Left lobe of liver (tissue), 2 donors: Measurements from ENCODE around the gene REPS1. TPM values are rescaled to one million over a fixed set of nuclear protein-coding genes. Genes with fewer than 3 reads are reported as not detected.
"Not testable (repeated sequence)": the region's sequence is repeated elsewhere in the genome, so short reads cannot be mapped to it uniquely, and the experiment has no call there.

Experiments
- ATAC-seq: fragments of 200-7000 bp; cut with Tn5 transposase; one replicate; pipeline ENCODE4 v1.9.1; 2020; ENCODE audit warnings: mild to moderate bottlenecking, moderate library complexity
- DNase-seq: peaks from one replicate; pipeline ENCODE4 v3.0.0-alpha.2; 2020; ENCODE audit warnings: low spot score
- total RNA-seq: library from RNA; stranded (reverse); gene quantifications from one replicate; pipeline ENCODE4 v1.2.1, GENCODE V29; 2021
- donor health status: DM: no; HTN: no; CAD: no; lungs with moderate emphysema.
- donor health status: DM: no; HTN: yes; CAD: no.

The REPS1 gene
- total RNA-seq, 1 donor from 2014 or later = 49.4 TPM

DNA sequence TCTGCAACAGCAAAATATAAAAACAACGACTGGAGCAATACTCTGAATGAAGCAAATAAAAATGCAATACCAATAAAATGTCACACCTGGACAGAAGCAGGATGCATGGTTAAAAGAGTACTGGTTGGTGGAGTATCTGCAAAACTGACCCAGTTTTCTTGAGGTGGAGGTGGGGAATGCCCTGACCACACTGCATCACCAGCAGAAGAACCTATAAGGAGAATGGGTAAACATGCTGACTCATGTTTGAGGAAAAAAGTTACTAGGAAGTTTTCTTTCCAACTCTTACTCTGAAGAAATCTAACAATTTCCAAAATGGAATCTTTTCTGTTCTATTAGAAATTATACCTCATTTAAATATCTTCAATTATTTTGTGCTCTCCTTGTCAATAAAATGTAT is 43.6 kb downstream of the REPS1 start:
- DNase-seq (no peak), ATAC-seq (no peak)

GRCh38 chr6:138943089-138943625 is 44.9 kb downstream of the REPS1 start:
- no peak for DNase-seq
- ATAC-seq = no peak

DNA sequence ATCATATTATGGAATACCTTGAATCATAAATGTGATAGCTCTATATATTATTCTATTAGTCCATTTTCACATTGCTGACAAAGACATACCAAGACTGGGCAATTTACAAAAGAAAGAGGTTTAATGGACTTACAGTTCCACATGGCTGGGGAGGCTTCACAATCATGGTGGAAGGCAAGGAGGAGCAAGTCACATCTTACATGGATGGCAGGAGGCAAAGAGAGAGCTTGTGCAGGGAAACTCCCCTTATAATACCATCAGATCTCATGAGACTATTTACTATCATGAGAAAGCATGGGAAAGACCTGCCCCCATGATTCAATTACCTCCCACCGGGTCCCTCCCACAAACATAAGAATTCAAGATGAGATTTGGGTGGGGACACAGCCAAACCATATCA is 51.2 kb downstream of the REPS1 start:
- DNase-seq, ATAC-seq: not testable (repeated sequence)

DNA sequence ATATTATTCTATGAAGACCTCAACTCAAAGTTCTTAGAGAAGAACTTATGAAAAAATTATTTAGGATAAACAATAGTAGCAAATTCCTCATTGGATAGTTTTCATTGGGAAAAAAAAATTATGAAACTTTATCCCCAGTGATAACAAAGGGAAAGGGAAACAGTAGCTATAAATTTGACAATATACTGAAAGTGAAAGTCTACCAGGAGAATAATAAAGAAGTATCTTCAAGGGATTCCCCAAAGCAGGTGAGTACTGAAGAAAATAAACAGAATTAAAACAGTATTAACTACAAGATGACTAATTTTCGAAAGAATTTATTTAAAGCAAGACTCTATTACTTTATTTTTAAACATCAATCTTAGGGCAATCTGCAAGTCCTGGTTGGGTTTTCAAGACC is 56.4 kb downstream of the REPS1 start:
- DNase-seq (no peak), ATAC-seq (no peak)

- no peak for DNase-seq
- ATAC-seq = no peak
These were observed 61.5 kb downstream of the REPS1 start for GRCh38 chr6:138926579-138926978.

DNA sequence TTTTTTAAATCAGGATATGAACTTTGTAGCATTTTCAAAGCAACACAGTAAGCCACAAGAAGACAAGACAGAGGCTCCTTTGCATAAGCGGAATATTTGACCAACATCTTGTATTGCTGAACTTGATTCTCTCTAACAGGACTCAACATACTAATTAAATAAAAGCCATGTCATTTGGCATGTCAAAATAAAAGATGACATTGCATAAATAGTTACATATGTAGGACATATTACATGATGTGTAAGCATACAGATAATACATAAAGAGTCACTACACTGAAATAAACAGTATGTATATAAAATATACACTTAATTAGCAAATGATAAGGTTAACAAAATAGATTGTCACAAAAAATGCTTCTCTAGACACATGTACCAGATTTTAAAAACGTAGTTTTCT is 62.2 kb downstream of the REPS1 start:
- no peak for DNase-seq
- no peak for ATAC-seq

- DNase-seq = no peak
- peak; percentile 43 for ATAC-seq
These were observed 64.5 kb downstream of the REPS1 start for GRCh38 chr6:138923561-138923960.

DNA sequence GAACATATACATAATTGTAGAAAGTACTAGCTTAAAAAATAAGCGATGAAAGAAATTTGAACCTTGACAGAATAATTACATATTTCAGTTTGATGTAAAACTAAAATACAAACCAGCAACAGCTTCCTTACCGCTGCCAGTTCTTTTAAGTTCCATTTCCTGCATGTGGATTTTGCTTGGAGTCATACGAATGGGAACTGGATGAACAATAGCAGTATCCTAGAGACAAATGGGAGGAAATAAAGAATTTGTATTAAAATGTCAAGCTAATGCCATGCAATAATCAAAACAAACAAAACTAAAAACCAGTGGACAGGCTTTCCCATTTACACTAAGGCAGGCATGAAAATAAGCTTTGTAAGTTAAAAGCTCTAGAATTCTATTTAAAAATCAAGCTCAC is 67.1 kb downstream of the REPS1 start:
- ATAC-seq (no peak), DNase-seq (no peak)

- DNase-seq = no peak
- ATAC-seq = no peak
These were observed 73.4 kb downstream of the REPS1 start for GRCh38 chr6:138914701-138915100.

DNA sequence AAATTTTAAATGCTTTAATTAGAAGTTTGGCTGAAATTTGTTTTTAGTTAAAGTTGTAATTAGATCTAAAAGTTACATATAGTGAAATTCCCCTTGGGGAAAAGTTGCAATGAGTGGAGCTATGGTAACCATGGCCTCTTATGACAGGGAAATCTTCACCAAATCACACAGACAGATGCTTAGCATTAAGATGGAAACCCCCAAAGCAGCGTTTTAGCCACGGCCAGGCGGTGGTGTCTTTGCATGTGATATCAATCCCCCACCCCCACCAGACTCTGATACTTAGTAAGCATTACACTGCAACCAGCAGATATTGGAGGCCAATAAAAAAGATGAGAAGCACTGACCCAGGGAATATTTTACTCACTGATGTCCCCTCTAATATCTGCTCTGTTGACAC is 75.7 kb downstream of the REPS1 start:
- DNase-seq (no peak), ATAC-seq (no peak)

GRCh38 chr6:138909975-138910374 is 78.1 kb downstream of the REPS1 start:
- no peak for DNase-seq

GRCh38 chr6:138909511-138909910 is 78.5 kb downstream of the REPS1 start:
- ATAC-seq = no peak
- DNase-seq = no peak

More at GRCh38 chr6:138909975-138910374, 78.1 kb downstream of the REPS1 start:
- peak; percentile 23 for ATAC-seq

- no peak for ATAC-seq
These were observed 80.9 kb downstream of the REPS1 start for GRCh38 chr6:138907167-138907566.

GRCh38 chr6:138897031-138897430 is 91.0 kb downstream of the REPS1 start:
- no peak for ATAC-seq
- DNase-seq = no peak

More at GRCh38 chr6:138907167-138907566, 80.9 kb downstream of the REPS1 start:
- DNase-seq = no peak

DNA sequence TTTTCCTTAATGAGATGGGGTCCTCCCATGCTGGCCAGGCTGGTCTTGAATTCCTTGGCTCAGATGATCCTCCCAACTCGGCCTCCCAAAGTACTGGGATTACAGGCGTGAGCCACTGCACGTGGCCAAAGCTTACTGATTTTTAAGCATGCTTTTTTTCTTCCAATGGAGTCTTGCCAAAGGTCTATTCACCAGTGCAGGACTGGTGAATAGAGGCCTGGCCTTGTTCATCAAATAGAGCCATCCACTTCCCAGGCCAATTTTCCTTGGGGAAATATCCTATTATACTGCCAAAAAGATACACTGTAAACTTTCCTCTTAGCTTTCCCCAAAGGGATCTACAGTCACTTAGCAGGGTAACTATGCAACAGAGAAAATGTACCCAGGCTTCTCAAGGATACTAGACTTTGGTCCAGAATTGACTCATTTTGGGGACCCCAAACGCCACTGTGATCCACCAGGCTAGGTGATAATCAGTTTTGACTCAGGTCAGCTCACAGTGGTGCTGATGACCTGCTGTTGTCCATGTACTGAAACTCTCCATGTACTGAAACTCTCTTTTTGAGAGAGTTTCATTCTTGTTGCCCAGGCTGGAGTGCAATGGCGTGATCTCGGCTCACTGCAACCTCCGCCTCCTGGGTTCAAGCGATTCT is 91.8 kb downstream of the REPS1 start:
- DNase-seq = no peak
- ATAC-seq = no peak

- DNase-seq = no peak
- no peak for ATAC-seq
These were observed 96.6 kb downstream of the REPS1 start for GRCh38 chr6:138891255-138891986.

DNA sequence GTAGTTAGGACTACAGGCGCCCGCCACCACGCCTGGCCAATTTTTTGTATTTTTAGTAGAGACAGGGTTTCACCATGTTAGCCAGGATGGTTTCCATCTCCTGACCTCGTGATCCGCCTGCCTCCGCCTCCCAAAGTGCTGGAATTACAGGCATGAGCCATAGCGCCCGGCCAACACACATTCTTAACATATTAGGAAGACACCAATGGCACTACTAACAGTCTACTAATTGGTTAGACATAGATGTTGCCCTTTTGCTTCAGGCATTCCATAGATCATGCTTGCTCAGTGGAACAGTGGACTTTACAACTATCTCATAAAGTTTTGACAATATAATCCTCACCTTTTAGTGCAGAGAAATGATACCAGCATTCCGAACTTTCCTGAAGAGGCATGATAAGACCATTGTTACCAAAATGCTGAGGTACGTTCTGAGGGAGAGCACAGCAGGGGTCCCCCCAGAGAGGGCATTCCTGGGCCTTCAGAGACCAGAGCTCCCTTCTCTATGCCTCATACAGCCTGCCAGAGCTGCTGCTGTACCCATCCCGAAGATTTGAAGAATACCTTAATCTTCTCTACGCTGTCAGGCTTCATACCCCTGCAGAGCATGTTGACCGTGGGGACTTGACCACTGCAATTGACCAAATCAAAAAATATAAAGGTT is 102.8 kb downstream of the REPS1 start:
- DNase-seq = no peak
- ATAC-seq = no peak

DNA sequence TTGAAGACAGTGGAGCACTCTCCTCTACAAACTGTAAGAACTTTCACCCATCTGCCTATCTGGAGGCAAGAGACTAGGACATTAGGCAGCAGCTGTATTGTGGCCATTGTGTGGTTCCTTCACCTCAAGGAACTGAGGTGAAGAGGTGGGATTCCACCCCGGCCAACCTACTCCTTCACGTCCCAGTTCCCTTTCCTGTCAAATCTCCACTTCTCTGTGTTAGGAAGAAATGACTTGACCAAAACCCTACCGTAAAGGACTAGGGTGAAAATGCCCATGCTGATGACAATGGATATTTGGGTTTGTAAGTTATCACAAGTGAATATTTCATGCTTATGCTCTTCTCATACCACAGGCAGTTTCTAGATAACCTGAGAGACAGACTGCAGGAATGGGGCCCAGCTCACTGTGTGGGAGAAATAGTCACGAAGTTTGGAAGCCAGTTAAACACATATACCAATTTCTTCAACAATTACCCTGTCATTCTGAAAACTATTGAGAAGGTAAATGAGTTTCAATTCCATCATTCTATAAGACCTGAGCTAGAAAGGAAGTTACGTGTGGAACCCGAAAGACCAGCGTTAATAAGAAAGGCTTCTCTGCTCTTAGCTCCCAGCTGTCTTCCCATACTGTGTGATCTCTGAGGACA is 105.6 kb downstream of the REPS1 start:
- DNase-seq = no peak
- ATAC-seq = no peak

DNA sequence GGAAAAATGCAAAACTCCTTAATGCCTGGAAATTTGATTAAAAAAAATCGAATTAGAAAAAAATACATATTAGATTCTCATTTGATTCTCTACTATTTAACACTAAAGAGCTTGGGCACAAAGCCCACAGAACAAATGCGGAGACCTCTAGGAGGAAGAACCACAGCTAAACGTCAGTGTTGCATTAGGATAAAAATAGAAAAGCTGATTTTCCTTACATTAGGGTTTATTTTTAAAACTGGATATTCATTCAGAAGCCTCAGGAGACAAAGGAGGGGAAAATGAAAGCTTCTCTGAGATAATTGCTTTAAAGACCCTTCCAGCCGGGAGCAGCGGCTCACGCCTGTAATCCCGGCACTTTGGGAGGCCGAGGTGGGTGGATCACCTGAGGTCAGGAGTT is 114.9 kb downstream of the REPS1 start:
- DNase-seq (no peak), ATAC-seq (no peak)

DNA sequence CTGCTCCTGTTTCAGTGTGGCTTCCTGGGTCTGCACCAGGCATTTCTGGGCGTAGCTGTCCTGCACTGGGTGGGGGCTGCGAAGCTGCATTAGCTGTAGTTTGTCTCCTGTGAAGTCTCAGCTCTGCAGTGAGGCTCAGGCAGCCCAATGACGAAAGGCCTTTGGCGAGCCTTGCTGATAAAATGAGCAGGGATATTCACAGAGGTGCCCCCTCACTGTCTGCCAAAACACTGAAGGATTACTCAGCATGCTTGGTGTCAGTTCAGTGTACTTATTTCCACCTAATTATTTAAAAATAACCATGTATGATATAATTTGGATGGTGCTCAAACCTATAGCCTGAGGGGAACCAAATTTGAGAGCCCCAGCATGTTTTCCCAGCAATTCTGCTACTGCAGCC is 118.7 kb downstream of the REPS1 start:
- ATAC-seq = no peak
- DNase-seq = no peak

DNA sequence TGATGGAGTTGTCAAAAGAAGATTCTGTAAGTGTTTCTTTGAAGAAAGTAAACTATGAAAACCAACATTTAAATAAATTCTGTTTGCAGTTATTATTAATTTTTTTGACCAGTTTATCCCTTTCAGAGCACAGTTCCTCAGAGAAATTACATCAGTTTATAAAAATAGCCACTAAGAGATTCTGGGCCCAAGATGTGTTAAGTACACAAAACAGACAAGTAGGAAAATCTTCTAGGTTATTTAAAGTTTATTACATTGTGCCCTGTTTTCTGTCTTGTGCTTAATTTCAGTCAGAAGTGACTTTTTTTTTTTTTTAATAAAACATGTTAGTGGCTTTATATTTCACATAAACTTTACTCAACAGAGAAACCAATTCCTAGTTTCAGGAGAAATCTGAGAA is 119.9 kb downstream of the REPS1 start:
- ATAC-seq = no peak
- DNase-seq = no peak
